Measurements from ENCODE around the gene BRD1. TPM values are rescaled to one million over a fixed set of nuclear protein-coding genes. Genes with fewer than 3 reads are reported as not detected.

BRD1 gene
- total RNA-seq, 1 donor from 2014 or later, result 64.1 TPM

DNA sequence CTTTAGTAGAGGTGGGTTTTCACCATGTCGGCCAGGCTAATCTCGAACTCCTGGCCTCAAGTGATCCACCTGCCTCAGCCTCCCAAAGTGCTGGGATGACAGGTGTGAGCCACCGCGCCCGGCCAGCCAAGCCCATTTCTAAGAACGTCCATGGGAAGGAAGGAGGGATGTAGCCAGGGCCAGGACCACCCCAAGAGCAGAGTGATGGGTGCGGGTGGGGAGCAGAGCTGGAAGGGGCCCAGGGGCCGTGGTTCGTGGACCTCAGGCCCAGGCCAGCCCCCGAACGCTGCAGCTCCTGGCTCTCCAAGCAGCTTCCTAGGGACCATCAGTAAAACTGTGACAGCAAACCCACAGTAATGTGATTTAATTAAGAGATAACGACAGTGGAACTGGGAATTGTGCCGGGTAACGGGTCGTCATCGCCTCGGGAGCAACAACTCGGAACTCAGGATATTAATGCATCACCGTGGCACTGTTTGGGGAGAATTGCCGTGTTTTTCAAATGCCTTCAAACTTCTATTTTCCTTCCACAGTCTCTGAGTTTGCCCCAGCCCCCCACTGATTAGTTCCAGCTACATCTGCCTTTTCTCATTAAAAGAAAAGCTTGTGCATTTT, 74.3 kb downstream of the BRD1 start:
- no peak for DNase-seq (ENCODE audit: low spot score in 2 of 2, unreplicated experiment in 2 of 2)
- Mint-ChIP-seq H3K4me1 (no peaks in the 10 kb centered on the region), H3K27ac (no peak overlapping the region), H3K9me3 (peaks cover 16% of the 10 kb centered on the region), H3K36me3 (no peaks in the 10 kb centered on the region), H3K27me3 (ENCODE audit: low read depth) (no peaks in the 10 kb centered on the region), H3K4me3 (no peak overlapping the region)
- TF ChIP-seq, protein P1, sequence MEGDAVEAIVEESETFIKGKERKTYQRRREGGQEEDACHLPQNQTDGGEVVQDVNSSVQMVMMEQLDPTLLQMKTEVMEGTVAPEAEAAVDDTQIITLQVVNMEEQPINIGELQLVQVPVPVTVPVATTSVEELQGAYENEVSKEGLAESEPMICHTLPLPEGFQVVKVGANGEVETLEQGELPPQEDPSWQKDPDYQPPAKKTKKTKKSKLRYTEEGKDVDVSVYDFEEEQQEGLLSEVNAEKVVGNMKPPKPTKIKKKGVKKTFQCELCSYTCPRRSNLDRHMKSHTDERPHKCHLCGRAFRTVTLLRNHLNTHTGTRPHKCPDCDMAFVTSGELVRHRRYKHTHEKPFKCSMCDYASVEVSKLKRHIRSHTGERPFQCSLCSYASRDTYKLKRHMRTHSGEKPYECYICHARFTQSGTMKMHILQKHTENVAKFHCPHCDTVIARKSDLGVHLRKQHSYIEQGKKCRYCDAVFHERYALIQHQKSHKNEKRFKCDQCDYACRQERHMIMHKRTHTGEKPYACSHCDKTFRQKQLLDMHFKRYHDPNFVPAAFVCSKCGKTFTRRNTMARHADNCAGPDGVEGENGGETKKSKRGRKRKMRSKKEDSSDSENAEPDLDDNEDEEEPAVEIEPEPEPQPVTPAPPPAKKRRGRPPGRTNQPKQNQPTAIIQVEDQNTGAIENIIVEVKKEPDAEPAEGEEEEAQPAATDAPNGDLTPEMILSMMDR (IDR thresholded peaks at IDR 0.05; ENCODE audit: unreplicated experiment), result no peak

DNA sequence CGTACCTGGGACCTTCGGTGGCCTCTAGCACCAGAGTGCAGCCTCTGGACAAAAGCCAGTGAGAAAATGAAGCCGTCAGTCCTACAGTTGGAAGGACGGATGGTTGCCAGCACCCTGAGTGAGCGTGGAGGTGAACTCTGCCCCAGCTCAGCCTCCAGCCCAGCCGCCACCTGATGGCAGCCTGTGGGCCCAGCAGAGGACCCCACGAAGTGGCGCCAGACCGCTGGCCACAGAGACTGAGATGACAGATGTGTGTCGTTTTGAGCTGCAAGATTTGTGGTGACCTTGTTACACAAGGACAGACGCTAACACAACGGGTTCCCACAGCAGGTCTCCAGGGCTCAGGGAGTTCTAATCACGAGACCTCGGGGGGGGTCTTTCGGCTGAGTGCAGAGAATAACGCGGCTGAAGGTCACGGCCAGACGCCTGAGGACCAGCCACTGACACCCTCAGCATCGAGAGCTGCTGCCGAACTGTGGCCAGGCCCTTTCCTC, 75.0 kb downstream of the BRD1 start:
- no peak for DNase-seq (ENCODE audit: low spot score in 2 of 2, unreplicated experiment in 2 of 2)
- Mint-ChIP-seq H3K27ac (no peak overlapping the region), H3K4me1 (no peaks in the 10 kb centered on the region), H3K4me3 (no peak overlapping the region), H3K36me3 (no peaks in the 10 kb centered on the region), H3K27me3 (ENCODE audit: low read depth) (no peaks in the 10 kb centered on the region), H3K9me3 (peaks cover 15% of the 10 kb centered on the region)
- TF ChIP-seq, protein P1 (IDR thresholded peaks at IDR 0.05; ENCODE audit: unreplicated experiment), result no peak

DNA sequence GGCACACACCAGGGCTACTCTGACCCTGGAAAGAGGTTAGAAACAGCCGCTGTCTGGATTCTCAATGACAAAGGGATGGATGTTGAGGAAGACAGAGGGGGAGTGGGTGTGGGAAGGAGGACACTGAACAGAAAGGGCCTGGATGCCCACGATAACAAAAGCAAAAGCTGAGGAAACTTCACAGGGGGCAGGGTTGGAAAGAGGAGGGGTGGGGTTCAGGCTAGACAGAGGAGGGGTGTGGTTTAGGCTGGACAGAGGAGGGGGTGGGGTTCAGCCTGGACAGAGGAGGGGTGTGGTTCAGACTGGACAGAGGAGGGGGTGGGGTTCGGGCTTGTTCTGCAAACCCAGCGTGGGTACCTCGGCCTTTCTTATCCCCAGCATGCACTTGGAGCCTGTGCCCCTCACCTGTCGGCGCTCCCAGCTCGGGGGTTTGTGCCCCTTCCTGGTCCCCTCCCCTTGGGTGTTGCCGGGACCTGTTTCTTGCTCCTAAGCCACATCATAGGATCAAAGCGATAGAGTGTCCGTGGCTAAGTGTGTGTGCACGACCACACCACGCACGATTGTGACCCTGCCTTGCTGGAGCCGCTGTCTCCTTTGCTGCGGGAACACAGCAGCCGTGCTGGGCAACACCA, 75.6 kb downstream of the BRD1 start:
- Mint-ChIP-seq H3K4me1 (no peaks in the 10 kb centered on the region), H3K27me3 (ENCODE audit: low read depth) (no peaks in the 10 kb centered on the region), H3K4me3 (no peak overlapping the region), H3K36me3 (no peaks in the 10 kb centered on the region), H3K27ac (no peak overlapping the region), H3K9me3 (peaks cover 13% of the 10 kb centered on the region)
- no peak for DNase-seq (ENCODE audit: low spot score in 2 of 2, unreplicated experiment in 2 of 2)
- TF ChIP-seq, protein P1 (IDR thresholded peaks at IDR 0.05; ENCODE audit: unreplicated experiment), result no peak

DNA sequence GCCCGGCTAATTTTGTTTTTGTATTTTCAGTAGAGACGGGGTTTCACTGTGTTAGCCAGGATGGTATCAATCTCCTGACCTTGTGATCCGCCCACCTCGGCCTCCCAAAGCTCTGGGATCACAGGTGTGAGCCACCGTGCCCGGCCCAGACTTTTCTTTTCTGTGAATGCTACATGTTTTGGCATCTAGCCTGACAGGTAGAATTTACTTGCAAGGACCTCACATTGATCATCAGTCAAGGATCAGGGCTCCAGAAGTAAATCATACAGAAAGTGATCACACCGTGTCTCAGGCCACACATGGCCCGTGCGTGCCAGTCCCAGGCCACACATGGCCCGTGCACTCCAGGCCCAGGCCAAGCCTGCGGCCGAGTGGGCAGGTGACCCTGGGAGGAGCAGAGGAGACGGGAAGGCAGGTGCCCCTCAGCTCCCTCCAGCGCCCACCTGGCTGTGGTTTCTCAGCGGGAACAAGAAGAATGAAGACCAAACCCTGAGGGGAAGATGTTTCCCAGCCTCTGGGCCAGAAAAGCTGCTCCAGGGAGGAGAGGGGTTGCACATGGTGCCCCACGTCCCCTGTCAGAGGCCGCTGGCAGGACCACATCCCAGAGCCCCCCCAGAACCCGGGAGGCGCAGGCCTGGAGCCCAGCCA, 76.2 kb downstream of the BRD1 start:
- peaks cover 18% of the 10 kb centered on the region for H3K9me3 Mint-ChIP-seq
- DNase-seq (ENCODE audit: low spot score in 2 of 2, unreplicated experiment in 2 of 2), result peak in 1 of 2 experiments; percentile 26
- H3K36me3 Mint-ChIP-seq, result no peaks in the 10 kb centered on the region
- H3K4me1 Mint-ChIP-seq, result no peaks in the 10 kb centered on the region
- H3K27me3 Mint-ChIP-seq (ENCODE audit: low read depth), result no peaks in the 10 kb centered on the region
- no peak overlapping the region for H3K4me3 Mint-ChIP-seq
- TF ChIP-seq, protein P1 (IDR thresholded peaks at IDR 0.05; ENCODE audit: unreplicated experiment), result no peak
- H3K27ac Mint-ChIP-seq, result no peak overlapping the region

DNA sequence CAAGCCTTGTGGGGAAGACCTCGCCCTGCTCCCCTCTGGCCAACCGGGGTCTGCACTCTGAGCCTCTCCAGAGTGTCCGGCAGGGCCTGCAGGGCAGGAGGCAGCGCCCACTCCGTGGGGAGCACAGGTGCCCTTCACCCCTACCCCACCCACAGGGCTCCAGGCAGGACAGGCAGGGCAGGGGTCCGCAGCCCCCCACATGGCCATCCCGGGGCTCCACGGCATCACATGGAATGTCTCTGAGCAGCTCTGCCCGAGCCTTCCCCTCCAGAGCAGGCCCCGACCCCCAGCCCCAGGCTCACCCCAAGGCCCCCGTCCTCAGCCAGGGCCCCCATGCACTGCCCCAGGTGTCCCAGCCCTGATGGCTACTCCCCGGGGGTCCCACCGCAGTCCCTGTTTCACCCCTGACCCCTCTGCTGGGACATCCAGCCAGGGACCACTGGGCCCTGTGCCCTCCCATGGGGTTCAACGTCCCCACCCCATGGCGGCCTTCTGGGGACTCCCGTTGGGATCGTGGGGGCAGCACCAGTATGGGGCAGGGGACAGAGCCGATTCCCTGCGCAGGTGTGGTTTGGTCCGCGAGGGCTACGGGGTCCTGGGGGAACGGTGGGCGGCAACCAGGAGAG, 77.7 kb downstream of the BRD1 start:
- TF ChIP-seq, protein P1 (IDR thresholded peaks at IDR 0.05; ENCODE audit: unreplicated experiment), result no peak
- DNase-seq (ENCODE audit: low spot score in 2 of 2, unreplicated experiment in 2 of 2), result peak in 1 of 2 experiments; percentile 20
- Mint-ChIP-seq H3K4me1 (no peaks in the 10 kb centered on the region), H3K27me3 (ENCODE audit: low read depth) (no peaks in the 10 kb centered on the region), H3K36me3 (peaks cover 1% of the 10 kb centered on the region), H3K27ac (no peak overlapping the region), H3K4me3 (no peak overlapping the region), H3K9me3 (peaks cover 25% of the 10 kb centered on the region)
